K562 (cell line): ENCODE measurements around the gene CACNA1C. TPM values are rescaled to one million over a fixed set of nuclear protein-coding genes. Genes with fewer than 3 reads are reported as not detected.

ENCODE experiments used
- ATAC-seq: fragments of 200-7000 bp; cut with Tn5 transposase; 3 replicates; pipeline ENCODE4 v1.9.1; 2020; ENCODE audit warnings: moderate library complexity
- BruUV-seq: library from RNA; stranded (reverse); fragments of 400-500 nt; replicated peaks from 2 replicates; lab custom pipeline; 2021; lab: Mats Ljungman, UMichigan
- CTCF ChIA-PET: fragments of 300-600 bp; formaldehyde crosslinking; extraction: SDS; loops from one replicate; lab custom pipeline; 2021; ENCODE audit warnings: low intra/inter-chr PET ratio; lab: Yijun Ruan, JAX
- POLR2A ChIA-PET: fragments of 300-600, 350-650 bp; sonication (Branson Sonifier 250); formaldehyde crosslinking; extraction: SDS; loops from one replicate; lab custom pipeline; 2021; ENCODE audit warnings: antibody characterized with exemption, inconsistent platforms; lab: Yijun Ruan, JAX
- DNase-seq, 4 experiments: peaks; one replicate each; pipeline versions ENCODE4 v3.0.0 to v3.0.0-alpha.2; 2011 to 2018; ENCODE audit warnings: low spot score in 3 of 4, mixed read lengths in 3 of 4; ENCODE audit errors: extremely low read depth in 1 of 4
- FAIRE-seq: peaks from 2 replicates; lab custom pipeline; 2011; peaks lifted over from hg19 to GRCh38; lab: Jason Lieb, UNC
- H2AFZ ChIP-seq: 2 replicates; pipeline ENCODE4 v1.6.0; 2011; ENCODE audit warnings: low read depth, low read length, control low read depth, inconsistent platforms
- H3K27ac ChIP-seq: fragments of 200-600 bp; 3 replicates; pipeline ENCODE4 v1.8.0; 2011; ENCODE audit warnings: low read depth, mild to moderate bottlenecking, control low read depth, inconsistent platforms, low read length, moderate library complexity, mixed read lengths; ENCODE audit errors: extremely low read depth
- H3K27me3 ChIP-seq, 2 experiments: fragments of 300-600 bp in 1 of 2; 2 replicates in 1 of 2; 3 replicates in 1 of 2; pipeline versions ENCODE4 v1.6.0 to v1.8.0; 2011; ENCODE audit warnings: inconsistent platforms in 2 of 2, low read length in 2 of 2, mild to moderate bottlenecking in 1 of 2, mixed read lengths in 1 of 2, moderate library complexity in 1 of 2; ENCODE audit not compliant: control insufficient read depth in 2 of 2, insufficient read depth in 2 of 2
- H3K36me3 ChIP-seq: fragments of 300-600 bp; 3 replicates; pipeline ENCODE4 v1.8.0; 2011; ENCODE audit warnings: mild to moderate bottlenecking, low read length, inconsistent platforms; ENCODE audit not compliant: control insufficient read depth, insufficient read depth
- H3K4me1 ChIP-seq, 2 experiments: fragments of 200-600 bp in 1 of 2; replicated peaks in 1 of 2; 2 replicates in 1 of 2; 3 replicates in 1 of 2; pipeline versions ENCODE4 v1.5.1 to v1.8.0; 2011; ENCODE audit warnings: inconsistent platforms in 2 of 2, low read length in 2 of 2, mild to moderate bottlenecking in 1 of 2, mixed read lengths in 1 of 2, moderate library complexity in 1 of 2; ENCODE audit not compliant: control insufficient read depth in 2 of 2, insufficient read depth in 2 of 2
- H3K4me2 ChIP-seq: 2 replicates; pipeline ENCODE4 v1.6.1; 2011; ENCODE audit warnings: low read length, control low read depth, inconsistent platforms, mixed read lengths; ENCODE audit not compliant: insufficient read depth
- H3K4me3 ChIP-seq: fragments of 200-600 bp; sonication (generic), shearing (Covaris generic); 2 replicates; pipeline ENCODE4 v1.5.1; 2016; ENCODE audit warnings: control low read depth, inconsistent platforms
- H3K79me2 ChIP-seq: fragments of 200-600 bp; 3 replicates; pipeline ENCODE4 v1.8.0; 2011; ENCODE audit warnings: low read length, inconsistent platforms; ENCODE audit not compliant: control insufficient read depth, insufficient read depth
- H3K9ac ChIP-seq, 2 experiments: 2 replicates each; pipeline versions ENCODE4 v1.6.0 to v1.6.1; 2011; ENCODE audit warnings: low read depth in 2 of 2, low read length in 2 of 2, control low read depth in 1 of 2, inconsistent platforms in 1 of 2, mild to moderate bottlenecking in 1 of 2, mixed read lengths in 1 of 2; ENCODE audit not compliant: insufficient read depth in 1 of 2
- H3K9me1 ChIP-seq: one replicate; pipeline ENCODE4 v1.6.0; 2011; ENCODE audit warnings: inconsistent platforms, mild to moderate bottlenecking, low read length, moderate library complexity; ENCODE audit not compliant: control insufficient read depth, insufficient read depth
- H3K9me3 ChIP-seq: replicated peaks from 2 replicates; pipeline ENCODE4 v1.5.1; 2011; ENCODE audit warnings: low read depth, low read length, inconsistent platforms; ENCODE audit not compliant: control insufficient read depth, insufficient read depth
- H4K20me1 ChIP-seq: replicated peaks from 2 replicates; pipeline ENCODE4 v1.6.1; 2011; ENCODE audit warnings: low read length, inconsistent platforms, mixed read lengths; ENCODE audit not compliant: control insufficient read depth, insufficient read depth
- BRD4 ChIP-seq: fragments of 200-600 bp; sonication (generic); IDR thresholded peaks from 2 replicates; pipeline ENCODE4 v1.6.1; 2017; ENCODE audit warnings: inconsistent platforms
- CBX3 ChIP-seq, 2 experiments: IDR thresholded peaks; 1 replicate in 1 of 2; 2 replicates in 1 of 2; pipeline ENCODE4 v1.6.1; 2012; ENCODE audit warnings: inconsistent platforms in 2 of 2, low read length in 2 of 2, borderline replicate concordance in 1 of 2, control low read depth in 1 of 2
- JUN ChIP-seq, 2 experiments: sonication (generic) in 1 of 2; formaldehyde crosslinking in 1 of 2; IDR thresholded peaks; 2 replicates each; pipeline versions ENCODE4 v1.6.1 to v1.8.0; 2012 to 2022; ENCODE audit warnings: borderline replicate concordance in 2 of 2, mild to moderate bottlenecking in 2 of 2, improper control_type of control experiment in 1 of 2, low read depth in 1 of 2, low read length in 1 of 2, missing genetic modification reagents in 1 of 2
- MITF ChIP-seq: IDR thresholded peaks from 2 replicates; pipeline ENCODE4 v1.6.1; 2014; ENCODE audit warnings: antibody characterized with exemption
- MLX ChIP-seq, 2 experiments: fragments of 450-650 bp in 1 of 2; sonication (generic) in 1 of 2; formaldehyde crosslinking; conservative IDR thresholded peaks; 2 replicates each; pipeline versions ENCODE4 v1.4.0 to v1.8.1; 2020 to 2022; ENCODE audit warnings: mild to moderate bottlenecking in 1 of 2, missing genetic modification reagents in 1 of 2
- SLC30A9 ChIP-seq: fragments of 250-450 bp; sonication (Bioruptor Pico); IDR thresholded peaks from 2 replicates; pipeline ENCODE4 v1.8.0; 2022; ENCODE audit warnings: mild to moderate bottlenecking, moderate library complexity
- SNAPC5 ChIP-seq: fragments of 250-450 bp; sonication (Bioruptor Pico); IDR thresholded peaks from 2 replicates; pipeline ENCODE4 v1.8.0; 2021; ENCODE audit warnings: moderate library complexity, mild to moderate bottlenecking, inconsistent platforms
- ZBTB49 ChIP-seq: sonication (generic); formaldehyde crosslinking; IDR thresholded peaks from 2 replicates; pipeline ENCODE4 v1.8.0; 2022; ENCODE audit warnings: missing genetic modification reagents, mild to moderate bottlenecking, borderline replicate concordance
- ZMIZ1 ChIP-seq, 2 experiments: fragments of 150-350 bp in 1 of 2; IDR thresholded peaks; 2 replicates each; pipeline ENCODE4 v1.6.1; 2012 to 2016; ENCODE audit warnings: low read depth in 2 of 2, low read length in 2 of 2, mild to moderate bottlenecking in 1 of 2, moderate library complexity in 1 of 2
- ZNF134 ChIP-seq: fragments of 250-450 bp; sonication (Bioruptor Pico); conservative IDR thresholded peaks from 2 replicates; pipeline ENCODE4 v1.4.0; 2020
- WGBS: fragments of 100-300 bp; shearing (Covaris generic); methylation state at CpG from one replicate; pipeline ENCODE4 v1.1.6; 2016; ENCODE audit warnings: low coverage, mixed read lengths; ENCODE audit not compliant: insufficient coverage; ENCODE audit errors: missing lambda C conversion rate; 5-methylcytosine and 5-hydroxymethylcytosine counted together
- in situ Hi-C: fragments of 300-500 bp; cut with MboI; formaldehyde crosslinking; loops from 4 replicates; pipeline ENCODE4 v1.15.0; 2018; ENCODE audit warnings: inconsistent platforms, mixed read lengths
- intact Hi-C: fragments of 100-400 bp; cut with micrococcal nuclease; formaldehyde crosslinking; loops from 2 replicates; pipeline ENCODE4 v1.14.2; 2022
- polyA plus RNA-seq, 8 experiments: library from polyadenylated mRNA; depleted of rRNA in 4 of 8; stranded (reverse) in 5 of 8; unstranded in 3 of 8; fragments of >200 nt; fragmentation: Nextera tagmentation in 2 of 8; fragmentation: Illumina TruSeq in 1 of 8; extraction: Ambion mirVana in 2 of 8; extraction: Trizol in 1 of 8; gene quantifications; 2 replicates each; pipeline versions ENCODE4 v1.2.1 to v1.2.3, GENCODE V29; 2011 to 2014; ENCODE audit warnings: inconsistent platforms in 1 of 8, missing spikeins in 1 of 8
- total RNA-seq, 7 experiments: library from RNA; depleted of rRNA in 6 of 7; stranded (reverse); fragments of >200 nt in 6 of 7; fragmentation: Illumina TruSeq in 2 of 7; extraction: Trizol in 2 of 7; gene quantifications; 2 replicates each; pipeline versions ENCODE4 v1.2.1 to v1.2.3, GENCODE V29; 2011 to 2021; ENCODE audit warnings: low replicate concordance in 1 of 7

The CACNA1C gene
- total and polyA plus RNA-seq, 9 of the 15 experiments (the other 6 are each of a cell fraction or from before 2014, with no cell fraction given), result not detected

GRCh38 chr12:2645460-2645859 lies 592.7 kb downstream of the CACNA1C start (continued):
- no peak for TF ChIP-seq MITF
- no peak for TF ChIP-seq BRD4
- no peak for TF ChIP-seq ZNF134 (CRISPR knock-in tag)
- no peak for TF ChIP-seq ZBTB49 (CRISPR knock-in tag)
- no peak for TF ChIP-seq JUN (IDR thresholded peaks at IDR 0.05; ENCODE audit: borderline replicate concordance, low read depth, low read length)
- no peak for TF ChIP-seq JUN (CRISPR knock-in tag; IDR thresholded peaks at IDR 0.05; ENCODE audit: borderline replicate concordance)
- TF ChIP-seq, all 486 proteins: peak for 0

- H2AFZ ChIP-seq, result no peak overlapping the region
- intact Hi-C loops, result no loop called here
- FAIRE-seq (no peak), ATAC-seq (no peak), DNase-seq (no peak)
- H3K4me2 ChIP-seq, result no peak overlapping the region
- 6% methylated on average over 2 of the region's 2 CpGs for WGBS
- H3K27me3 ChIP-seq, result peaks cover 0 to 32% of the 10 kb centered on the region in 2 experiments; a peak in 4 of 5 replicates
- no peak overlapping the region for H3K27ac ChIP-seq
- no peaks in the 10 kb centered on the region for H3K4me1 ChIP-seq
- H3K36me3 ChIP-seq, result no peaks in the 10 kb centered on the region
- no peak overlapping the region for H3K9ac ChIP-seq
- in situ Hi-C loops, result no loop called here
- no peak overlapping the region for H3K4me3 ChIP-seq
- no peaks in the 10 kb centered on the region for H3K9me3 ChIP-seq
- no TSS peak for BruUV-seq
- H4K20me1 ChIP-seq, result no peaks in the 10 kb centered on the region
- H3K9me1 ChIP-seq, result no peaks in the 10 kb centered on the region
- ChIA-PET CTCF (no interaction called here), POLR2A (no interaction called here)
- H3K79me2 ChIP-seq, result no peaks in the 10 kb centered on the region
- TF ChIP-seq CBX3 (IDR thresholded peaks at IDR 0.05; ENCODE audit: borderline replicate concordance in 1 of 2, low read length in 2 of 2), result no peak
- no peak for TF ChIP-seq MLX (CRISPR knock-in tag; conservative IDR thresholded peaks at IDR 0.05)
- no peak for TF ChIP-seq ZMIZ1 (IDR thresholded peaks at IDR 0.05; ENCODE audit: low read depth in 2 of 2, low read length in 2 of 2)
- no peak for TF ChIP-seq SNAPC5 (CRISPR knock-in tag)
- TF ChIP-seq SLC30A9, result no peak
Observed at GRCh38 chr12:2646341-2646740, 593.6 kb downstream of the CACNA1C start.
